ENCODE data around the gene TBC1D10B.
"Not testable (repeated sequence)": the region's sequence is repeated elsewhere in the genome, so short reads cannot be mapped to it uniquely, and the experiment has no call there.

GRCh38 chr16:30334473-30334989 lies 35.8 kb downstream of the TBC1D10B start:
- TF ChIP-seq, protein P1, sequence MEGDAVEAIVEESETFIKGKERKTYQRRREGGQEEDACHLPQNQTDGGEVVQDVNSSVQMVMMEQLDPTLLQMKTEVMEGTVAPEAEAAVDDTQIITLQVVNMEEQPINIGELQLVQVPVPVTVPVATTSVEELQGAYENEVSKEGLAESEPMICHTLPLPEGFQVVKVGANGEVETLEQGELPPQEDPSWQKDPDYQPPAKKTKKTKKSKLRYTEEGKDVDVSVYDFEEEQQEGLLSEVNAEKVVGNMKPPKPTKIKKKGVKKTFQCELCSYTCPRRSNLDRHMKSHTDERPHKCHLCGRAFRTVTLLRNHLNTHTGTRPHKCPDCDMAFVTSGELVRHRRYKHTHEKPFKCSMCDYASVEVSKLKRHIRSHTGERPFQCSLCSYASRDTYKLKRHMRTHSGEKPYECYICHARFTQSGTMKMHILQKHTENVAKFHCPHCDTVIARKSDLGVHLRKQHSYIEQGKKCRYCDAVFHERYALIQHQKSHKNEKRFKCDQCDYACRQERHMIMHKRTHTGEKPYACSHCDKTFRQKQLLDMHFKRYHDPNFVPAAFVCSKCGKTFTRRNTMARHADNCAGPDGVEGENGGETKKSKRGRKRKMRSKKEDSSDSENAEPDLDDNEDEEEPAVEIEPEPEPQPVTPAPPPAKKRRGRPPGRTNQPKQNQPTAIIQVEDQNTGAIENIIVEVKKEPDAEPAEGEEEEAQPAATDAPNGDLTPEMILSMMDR (IDR thresholded peaks at IDR 0.05): not testable (repeated sequence)
- not testable (repeated sequence) for TF ChIP-seq EZH2phosphoT487, EZH2 (IDR thresholded peaks at IDR 0.05)

Data from neural progenitor cell (in vitro differentiated cells).